Liver (tissue), 9 donors: ENCODE measurements around the gene TRIM40. TPM values are rescaled to one million over a fixed set of nuclear protein-coding genes. Genes with fewer than 3 reads are reported as not detected.

Experiments
- DNase-seq: peaks from one replicate; pipeline ENCODE4 v3.0.0-alpha.2; 2017; ENCODE audit warnings: low spot score
- H3K27ac ChIP-seq, 2 donors: one replicate each; pipeline ENCODE4 v1.7.0; 2013; ENCODE audit warnings: inconsistent platforms in 2 of 2, low read length in 2 of 2, control low read depth in 1 of 2, low read depth in 1 of 2, mild to moderate bottlenecking in 1 of 2
- H3K27me3 ChIP-seq, 4 donors: one replicate each; pipeline versions ENCODE4 v1.6.1 to v1.7.0; 2013; ENCODE audit warnings: low read length in 3 of 4, inconsistent platforms in 1 of 4, mild to moderate bottlenecking in 1 of 4, moderate library complexity in 1 of 4; ENCODE audit not compliant: control insufficient read depth in 4 of 4, insufficient read depth in 4 of 4
- H3K36me3 ChIP-seq, 4 donors: one replicate each; pipeline versions ENCODE4 v1.6.1 to v1.7.0; 2013; ENCODE audit warnings: low read length in 3 of 4, mild to moderate bottlenecking in 3 of 4, low read depth in 1 of 4, moderate library complexity in 1 of 4; ENCODE audit not compliant: control insufficient read depth in 4 of 4, insufficient read depth in 3 of 4
- H3K4me1 ChIP-seq, 4 donors: one replicate each; pipeline versions ENCODE4 v1.6.1 to v1.7.0; 2013; ENCODE audit warnings: low read length in 3 of 4, mild to moderate bottlenecking in 3 of 4, moderate library complexity in 1 of 4; ENCODE audit not compliant: control insufficient read depth in 4 of 4, insufficient read depth in 4 of 4
- H3K4me3 ChIP-seq, 3 donors: one replicate each; pipeline versions ENCODE4 v1.6.1 to v1.7.0; 2013; ENCODE audit warnings: low read length in 3 of 3, control low read depth in 1 of 3, low read depth in 1 of 3, mild to moderate bottlenecking in 1 of 3
- H3K9ac ChIP-seq, 2 donors: one replicate each; pipeline ENCODE4 v1.7.0; 2013; ENCODE audit warnings: low read length in 2 of 2, mild to moderate bottlenecking in 2 of 2, moderate library complexity in 2 of 2, control low read depth in 1 of 2, low read depth in 1 of 2
- H3K9me3 ChIP-seq, 4 donors: one replicate each; pipeline versions ENCODE4 v1.6.1 to v1.7.0; 2013; ENCODE audit warnings: low read length in 3 of 4; ENCODE audit not compliant: control insufficient read depth in 4 of 4
- ATF3 ChIP-seq: IDR thresholded peaks from 2 replicates; pipeline ENCODE4 v1.6.1; 2016; ENCODE audit warnings: antibody characterized with exemption
- FOXA1 ChIP-seq: IDR thresholded peaks from 2 replicates; pipeline ENCODE4 v1.6.1; 2016; ENCODE audit warnings: antibody characterized with exemption
- GABPA ChIP-seq, 2 donors: IDR thresholded peaks in 1 of 2; conservative IDR thresholded peaks in 1 of 2; 2 replicates each; pipeline ENCODE4 v1.6.1; 2016; ENCODE audit warnings: antibody characterized with exemption in 2 of 2, mild to moderate bottlenecking in 1 of 2, moderate library complexity in 1 of 2
- HNF4G ChIP-seq: IDR thresholded peaks from 2 replicates; pipeline ENCODE4 v1.6.1; 2016; ENCODE audit warnings: antibody characterized with exemption
- MAX ChIP-seq: IDR thresholded peaks from 2 replicates; pipeline ENCODE4 v1.6.1; 2016; ENCODE audit warnings: antibody characterized with exemption
- NR2F2 ChIP-seq: IDR thresholded peaks from 2 replicates; pipeline ENCODE4 v1.6.1; 2016; ENCODE audit warnings: antibody characterized with exemption
- RAD21 ChIP-seq, 2 donors: IDR thresholded peaks; 2 replicates each; pipeline ENCODE4 v1.6.1; 2016; ENCODE audit warnings: antibody characterized with exemption in 2 of 2, mild to moderate bottlenecking in 2 of 2
- RXRA ChIP-seq, 2 donors: IDR thresholded peaks; 2 replicates each; pipeline ENCODE4 v1.6.1; 2017 to 2018; ENCODE audit warnings: antibody characterized with exemption in 2 of 2, mild to moderate bottlenecking in 1 of 2
- YY1 ChIP-seq: IDR thresholded peaks from 2 replicates; pipeline ENCODE4 v1.6.1; 2016; ENCODE audit warnings: antibody characterized with exemption, mild to moderate bottlenecking
- WGBS: extraction: QIAGEN DNeasy Blood & Tissue Kit; methylation state at CpG from one replicate; pipeline ENCODE4 v1.1.7; 2013; 5-methylcytosine and 5-hydroxymethylcytosine counted together
- polyA plus RNA-seq, 2 donors: library from polyadenylated mRNA; stranded (reverse) in 1 of 2; unstranded in 1 of 2; fragments of 200-250 nt in 1 of 2; fragments of >200 nt in 1 of 2; fragmentation: Nextera tagmentation in 1 of 2; extraction: Ambion mirVana in 1 of 2; gene quantifications; one replicate each; pipeline versions ENCODE4 v1.2.1 to v1.2.3, GENCODE V29; 2013 to 2015
- total RNA-seq, 2 donors: library from RNA; depleted of rRNA; stranded (reverse); fragments of >200 nt; gene quantifications; one replicate each; pipeline ENCODE4 v1.2.3, GENCODE V29; 2014
- TF ChIP-seq, protein P1 (sequence below): IDR thresholded peaks from 2 replicates; pipeline ENCODE4 v1.6.1; 2016; ENCODE audit warnings: antibody characterized with exemption, mild to moderate bottlenecking
- TF ChIP-seq, protein P2 (sequence below): IDR thresholded peaks from 2 replicates; pipeline ENCODE4 v1.6.1; 2016; ENCODE audit warnings: antibody characterized with exemption
- donor health status: healthy.
- donor health status: healthy.
- donor health status: healthy.
- donor health status: healthy.
- donor health status: healthy.

TRIM40 gene
- total and polyA plus RNA-seq, 4 donors: 0.51 TPM; not detected in 3

GRCh38 chr6:30180145-30180544, 44.2 kb downstream of the TRIM40 start:
- no peak overlapping the region for H3K9ac ChIP-seq
- no peak overlapping the region for H3K4me3 ChIP-seq
- WGBS: 89% methylated on average over 1 of the region's 1 CpG
- no peak overlapping the region for H3K27ac ChIP-seq
- peaks cover 1 to 7% (median 4%) of the 10 kb centered on the region in 4 donors for H3K36me3 ChIP-seq
- no peaks in the 10 kb centered on the region for H3K9me3 ChIP-seq
- no peaks in the 10 kb centered on the region for H3K4me1 ChIP-seq
- no peak for TF ChIP-seq MAX
- TF ChIP-seq, protein P1, sequence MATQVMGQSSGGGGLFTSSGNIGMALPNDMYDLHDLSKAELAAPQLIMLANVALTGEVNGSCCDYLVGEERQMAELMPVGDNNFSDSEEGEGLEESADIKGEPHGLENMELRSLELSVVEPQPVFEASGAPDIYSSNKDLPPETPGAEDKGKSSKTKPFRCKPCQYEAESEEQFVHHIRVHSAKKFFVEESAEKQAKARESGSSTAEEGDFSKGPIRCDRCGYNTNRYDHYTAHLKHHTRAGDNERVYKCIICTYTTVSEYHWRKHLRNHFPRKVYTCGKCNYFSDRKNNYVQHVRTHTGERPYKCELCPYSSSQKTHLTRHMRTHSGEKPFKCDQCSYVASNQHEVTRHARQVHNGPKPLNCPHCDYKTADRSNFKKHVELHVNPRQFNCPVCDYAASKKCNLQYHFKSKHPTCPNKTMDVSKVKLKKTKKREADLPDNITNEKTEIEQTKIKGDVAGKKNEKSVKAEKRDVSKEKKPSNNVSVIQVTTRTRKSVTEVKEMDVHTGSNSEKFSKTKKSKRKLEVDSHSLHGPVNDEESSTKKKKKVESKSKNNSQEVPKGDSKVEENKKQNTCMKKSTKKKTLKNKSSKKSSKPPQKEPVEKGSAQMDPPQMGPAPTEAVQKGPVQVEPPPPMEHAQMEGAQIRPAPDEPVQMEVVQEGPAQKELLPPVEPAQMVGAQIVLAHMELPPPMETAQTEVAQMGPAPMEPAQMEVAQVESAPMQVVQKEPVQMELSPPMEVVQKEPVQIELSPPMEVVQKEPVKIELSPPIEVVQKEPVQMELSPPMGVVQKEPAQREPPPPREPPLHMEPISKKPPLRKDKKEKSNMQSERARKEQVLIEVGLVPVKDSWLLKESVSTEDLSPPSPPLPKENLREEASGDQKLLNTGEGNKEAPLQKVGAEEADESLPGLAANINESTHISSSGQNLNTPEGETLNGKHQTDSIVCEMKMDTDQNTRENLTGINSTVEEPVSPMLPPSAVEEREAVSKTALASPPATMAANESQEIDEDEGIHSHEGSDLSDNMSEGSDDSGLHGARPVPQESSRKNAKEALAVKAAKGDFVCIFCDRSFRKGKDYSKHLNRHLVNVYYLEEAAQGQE: no peak
- no peak for TF ChIP-seq ATF3
- TF ChIP-seq FOXA1: no peak
- TF ChIP-seq, protein P2, sequence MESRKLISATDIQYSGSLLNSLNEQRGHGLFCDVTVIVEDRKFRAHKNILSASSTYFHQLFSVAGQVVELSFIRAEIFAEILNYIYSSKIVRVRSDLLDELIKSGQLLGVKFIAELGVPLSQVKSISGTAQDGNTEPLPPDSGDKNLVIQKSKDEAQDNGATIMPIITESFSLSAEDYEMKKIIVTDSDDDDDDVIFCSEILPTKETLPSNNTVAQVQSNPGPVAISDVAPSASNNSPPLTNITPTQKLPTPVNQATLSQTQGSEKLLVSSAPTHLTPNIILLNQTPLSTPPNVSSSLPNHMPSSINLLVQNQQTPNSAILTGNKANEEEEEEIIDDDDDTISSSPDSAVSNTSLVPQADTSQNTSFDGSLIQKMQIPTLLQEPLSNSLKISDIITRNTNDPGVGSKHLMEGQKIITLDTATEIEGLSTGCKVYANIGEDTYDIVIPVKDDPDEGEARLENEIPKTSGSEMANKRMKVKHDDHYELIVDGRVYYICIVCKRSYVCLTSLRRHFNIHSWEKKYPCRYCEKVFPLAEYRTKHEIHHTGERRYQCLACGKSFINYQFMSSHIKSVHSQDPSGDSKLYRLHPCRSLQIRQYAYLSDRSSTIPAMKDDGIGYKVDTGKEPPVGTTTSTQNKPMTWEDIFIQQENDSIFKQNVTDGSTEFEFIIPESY: no peak
- TF ChIP-seq YY1: no peak
- TF ChIP-seq NR2F2: no peak
- TF ChIP-seq RXRA (IDR thresholded peaks at IDR 0.05): no peak
- TF ChIP-seq GABPA (IDR thresholded peaks at IDR 0.05 in 1 of 2, conservative IDR thresholded peaks at IDR 0.05 in 1 of 2): no peak
- no peak for TF ChIP-seq RAD21 (IDR thresholded peaks at IDR 0.05)
- H3K27me3 ChIP-seq: no peaks in the 10 kb centered on the region
- DNase-seq: no peak

DNA sequence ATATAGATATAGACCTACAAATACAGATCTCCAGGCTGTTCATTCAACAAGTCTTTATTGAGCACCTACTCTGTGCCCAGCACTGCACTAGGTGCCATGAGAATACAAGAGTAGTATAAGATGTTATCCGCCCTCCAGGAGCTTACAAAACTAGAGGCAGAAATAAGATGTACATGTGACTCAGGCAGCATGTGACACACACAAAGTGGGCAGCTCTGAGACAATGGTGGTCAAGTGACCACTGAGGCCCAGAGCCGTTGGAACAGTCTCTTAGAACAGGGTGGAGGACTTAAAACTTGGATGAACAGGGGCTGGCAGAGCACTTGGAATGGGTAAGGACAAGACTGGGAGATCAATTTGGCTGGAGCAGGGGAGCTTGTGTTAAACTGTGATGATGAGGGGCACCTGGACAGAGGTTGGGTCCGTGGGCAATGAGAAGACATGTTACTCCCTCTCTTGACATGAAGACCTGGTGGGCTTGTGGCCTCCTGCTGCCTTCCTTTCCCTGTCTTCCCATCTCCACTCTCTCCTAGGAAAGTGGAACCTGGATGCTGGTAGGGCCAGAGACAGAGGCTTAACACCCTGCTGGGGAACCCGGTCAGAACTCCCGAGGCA, 48.6 kb downstream of the TRIM40 start:
- no peak overlapping the region for H3K9ac ChIP-seq
- no peak overlapping the region for H3K4me3 ChIP-seq
- no peaks in the 10 kb centered on the region for H3K27me3 ChIP-seq
- WGBS: 89% methylated on average over 5 of the region's 5 CpGs
- no peak for TF ChIP-seq HNF4G
- no peak for TF ChIP-seq ATF3
- no peak for TF ChIP-seq FOXA1
- no peaks in the 10 kb centered on the region for H3K9me3 ChIP-seq
- H3K4me1 ChIP-seq: no peaks in the 10 kb centered on the region
- no peak overlapping the region for H3K27ac ChIP-seq
- no peak for DNase-seq
- H3K36me3 ChIP-seq: peaks cover 12 to 43% (median 39%) of the 10 kb centered on the region in 4 donors
